Endothelial cell of umbilical vein (primary cell): ENCODE results near the gene CDH23. TPM values are rescaled to one million over a fixed set of nuclear protein-coding genes. Genes with fewer than 3 reads are reported as not detected.

Experiments used
- BruUV-seq: library from RNA; stranded (reverse); fragments of 400-500 nt; replicated peaks from 2 replicates; lab custom pipeline; 2021; lab: Mats Ljungman, UMichigan
- CTCF ChIA-PET: fragments of 300-600, 350-600 bp; sonication (Branson Sonifier 250); formaldehyde crosslinking; loops from one replicate; lab custom pipeline; 2021; ENCODE audit warnings: antibody characterized with exemption, inconsistent platforms; lab: Charles Lee
- POLR2A ChIA-PET: fragments of 300-600, 350-600 bp; sonication (Branson Sonifier 250); formaldehyde crosslinking; loops from one replicate; lab custom pipeline; 2021; ENCODE audit warnings: antibody characterized with exemption, inconsistent platforms; lab: Charles Lee
- DNase-seq: peaks from one replicate; pipeline ENCODE4 v3.0.0-alpha.2; 2011; ENCODE audit warnings: low read depth, low spot score
- FAIRE-seq: peaks from 2 replicates; lab custom pipeline; 2011; peaks lifted over from hg19 to GRCh38; lab: Jason Lieb, UNC
- H2AFZ ChIP-seq: 2 replicates; pipeline ENCODE4 v1.6.0; 2012; ENCODE audit warnings: low read depth, low read length, control low read depth, inconsistent platforms
- H3K27ac ChIP-seq: 2 replicates; pipeline ENCODE4 v1.5.1; 2011; ENCODE audit warnings: low read depth, mild to moderate bottlenecking, control low read depth, low read length, moderate library complexity; ENCODE audit not compliant: insufficient read depth
- H3K27me3 ChIP-seq, 2 experiments: 2 replicates each; pipeline versions ENCODE4 v1.6.0 to v1.6.1; 2011; ENCODE audit warnings: low read length in 2 of 2, mixed read lengths in 1 of 2; ENCODE audit not compliant: control insufficient read depth in 2 of 2, insufficient read depth in 2 of 2
- H3K36me3 ChIP-seq, 2 experiments: 2 replicates in 1 of 2; 3 replicates in 1 of 2; pipeline ENCODE4 v1.5.1; 2011; ENCODE audit warnings: low read length in 2 of 2, mild to moderate bottlenecking in 1 of 2, moderate library complexity in 1 of 2; ENCODE audit not compliant: control insufficient read depth in 2 of 2, insufficient read depth in 2 of 2; ENCODE audit errors: extremely low read depth in 1 of 2
- H3K4me1 ChIP-seq: 3 replicates; pipeline ENCODE4 v1.5.1; 2011; ENCODE audit warnings: mild to moderate bottlenecking, low read length; ENCODE audit not compliant: control insufficient read depth, insufficient read depth; ENCODE audit errors: extremely low read depth
- H3K4me2 ChIP-seq: 2 replicates; pipeline ENCODE4 v1.6.1; 2011; ENCODE audit warnings: low read length, control low read depth, mixed read lengths; ENCODE audit not compliant: insufficient read depth
- H3K4me3 ChIP-seq, 3 experiments: fragments of 200-600 bp in 1 of 3; sonication (generic), shearing (Covaris generic) in 1 of 3; replicated peaks in 1 of 3; 2 replicates each; pipeline ENCODE4 v1.5.1; 2011 to 2016; ENCODE audit warnings: control low read depth in 3 of 3, low read length in 3 of 3, mild to moderate bottlenecking in 2 of 3, inconsistent platforms in 1 of 3, low read depth in 1 of 3, moderate library complexity in 1 of 3; ENCODE audit not compliant: insufficient read depth in 1 of 3
- H3K79me2 ChIP-seq: 2 replicates; pipeline ENCODE4 v1.6.0; 2012; ENCODE audit warnings: low read length, inconsistent platforms; ENCODE audit not compliant: control insufficient read depth, insufficient read depth
- H3K9ac ChIP-seq: replicated peaks from 2 replicates; pipeline ENCODE3; 2011; ENCODE audit warnings: low read length, control low read depth; ENCODE audit not compliant: insufficient read depth; ENCODE audit errors: extremely low read depth
- H3K9me1 ChIP-seq: replicated peaks from 3 replicates; pipeline ENCODE4 v1.6.0; 2011; ENCODE audit warnings: mild to moderate bottlenecking, low read length; ENCODE audit not compliant: control insufficient read depth, insufficient read depth; ENCODE audit errors: extremely low read depth
- H3K9me3 ChIP-seq: replicated peaks from 2 replicates; pipeline ENCODE4 v1.5.1; 2012; ENCODE audit warnings: low read length, inconsistent platforms; ENCODE audit not compliant: control insufficient read depth, insufficient read depth
- H4K20me1 ChIP-seq: replicated peaks from 2 replicates; pipeline ENCODE3; 2011; ENCODE audit warnings: mild to moderate bottlenecking, low read length; ENCODE audit not compliant: control insufficient read depth, insufficient read depth; ENCODE audit errors: extremely low read depth
- EZH2 ChIP-seq: IDR thresholded peaks from 2 replicates; pipeline ENCODE4 v1.6.1; 2012; ENCODE audit warnings: borderline replicate concordance, low read depth, mild to moderate bottlenecking, moderate library complexity, low read length, inconsistent platforms; ENCODE audit not compliant: severe bottlenecking
- FOS ChIP-seq: IDR thresholded peaks from 2 replicates; pipeline ENCODE4 v1.6.1; 2011; ENCODE audit warnings: mild to moderate bottlenecking, low read length, moderate library complexity, borderline replicate concordance; ENCODE audit not compliant: insufficient read depth
- GATA2 ChIP-seq: IDR thresholded peaks from 2 replicates; pipeline ENCODE4 v1.7.0; 2011; ENCODE audit warnings: low read depth, mild to moderate bottlenecking, moderate library complexity, mixed read lengths, low read length; ENCODE audit not compliant: insufficient read length, insufficient read depth
- JUN ChIP-seq: IDR thresholded peaks from 2 replicates; pipeline ENCODE4 v1.6.1; 2011; ENCODE audit warnings: borderline replicate concordance, low read depth; ENCODE audit not compliant: insufficient read length, insufficient read depth
- MAX ChIP-seq: IDR thresholded peaks from 2 replicates; pipeline ENCODE4 v1.6.1; 2011; ENCODE audit not compliant: insufficient read depth, insufficient read length
- MYC ChIP-seq: IDR thresholded peaks from one replicate; pipeline ENCODE4 v1.6.1; 2011; ENCODE audit warnings: mild to moderate bottlenecking, low read depth, low read length
- POLR2A ChIP-seq: IDR thresholded peaks from 2 replicates; pipeline ENCODE4 v1.6.1; 2012; ENCODE audit warnings: low read depth, mild to moderate bottlenecking, control low read depth, low read length
- POLR2AphosphoS5 ChIP-seq: IDR thresholded peaks from 2 replicates; pipeline ENCODE4 v1.6.1; 2012; ENCODE audit warnings: low read depth, mild to moderate bottlenecking, control low read depth, low read length, moderate library complexity; ENCODE audit not compliant: insufficient read depth
- dilution Hi-C: fragments of 300-500 bp; cut with MboI; formaldehyde crosslinking; loops from one replicate; pipeline ENCODE4 v1.15.0; 2019; ENCODE audit warnings: low sequenced_read_pairs; ENCODE audit not compliant: extremely low pct_ligation_motif_present
- intact Hi-C: fragments of 100-400 bp; cut with micrococcal nuclease; formaldehyde crosslinking; loops from one replicate; pipeline ENCODE4 v1.10.0; 2022
- polyA plus RNA-seq, 4 experiments: library from polyadenylated mRNA; depleted of rRNA in 3 of 4; stranded (reverse) in 3 of 4; unstranded in 1 of 4; fragments of >200 nt; gene quantifications; 2 replicates each; pipeline versions ENCODE4 v1.2.1 to v1.2.3, GENCODE V29; 2011 to 2012; ENCODE audit warnings: missing spikeins in 1 of 4
- total RNA-seq: library from RNA; stranded (reverse); gene quantifications from 2 replicates; pipeline ENCODE4 v1.2.3, GENCODE V29; 2021
- TF ChIP-seq, protein P1 (sequence below), 2 donors: IDR thresholded peaks; 1 replicate in 1 of 2; 2 replicates in 1 of 2; pipeline ENCODE4 v1.5.1; 2011; ENCODE audit warnings: low read length in 2 of 2, mild to moderate bottlenecking in 2 of 2, moderate library complexity in 2 of 2, control low read depth in 1 of 2, inconsistent platforms in 1 of 2, low read depth in 1 of 2; ENCODE audit not compliant: insufficient read depth in 1 of 2; ENCODE audit errors: extremely low read depth in 1 of 2

The CDH23 gene
- total and polyA plus RNA-seq, 2 donors (not counting 3 experiments of a cell fraction or from before 2014, with no cell fraction given), result not detected

- POLR2A ChIA-PET, result no interaction called here
- H3K9me1 ChIP-seq, result no peaks in the 10 kb centered on the region
- no peaks in the 10 kb centered on the region for H3K79me2 ChIP-seq
- TF ChIP-seq JUN (no peak), POLR2AphosphoS5 (no peak), GATA2 (no peak), EZH2 (no peak), POLR2A (no peak), MYC (no peak), FOS (no peak), MAX (no peak)
- TF ChIP-seq, protein P1, sequence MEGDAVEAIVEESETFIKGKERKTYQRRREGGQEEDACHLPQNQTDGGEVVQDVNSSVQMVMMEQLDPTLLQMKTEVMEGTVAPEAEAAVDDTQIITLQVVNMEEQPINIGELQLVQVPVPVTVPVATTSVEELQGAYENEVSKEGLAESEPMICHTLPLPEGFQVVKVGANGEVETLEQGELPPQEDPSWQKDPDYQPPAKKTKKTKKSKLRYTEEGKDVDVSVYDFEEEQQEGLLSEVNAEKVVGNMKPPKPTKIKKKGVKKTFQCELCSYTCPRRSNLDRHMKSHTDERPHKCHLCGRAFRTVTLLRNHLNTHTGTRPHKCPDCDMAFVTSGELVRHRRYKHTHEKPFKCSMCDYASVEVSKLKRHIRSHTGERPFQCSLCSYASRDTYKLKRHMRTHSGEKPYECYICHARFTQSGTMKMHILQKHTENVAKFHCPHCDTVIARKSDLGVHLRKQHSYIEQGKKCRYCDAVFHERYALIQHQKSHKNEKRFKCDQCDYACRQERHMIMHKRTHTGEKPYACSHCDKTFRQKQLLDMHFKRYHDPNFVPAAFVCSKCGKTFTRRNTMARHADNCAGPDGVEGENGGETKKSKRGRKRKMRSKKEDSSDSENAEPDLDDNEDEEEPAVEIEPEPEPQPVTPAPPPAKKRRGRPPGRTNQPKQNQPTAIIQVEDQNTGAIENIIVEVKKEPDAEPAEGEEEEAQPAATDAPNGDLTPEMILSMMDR (IDR thresholded peaks at IDR 0.05; ENCODE audit: extremely low read depth in 1 of 2, insufficient read depth in 1 of 2, low read depth in 1 of 2, low read length in 2 of 2), result no peak
- H3K27me3 ChIP-seq, result no peaks in the 10 kb centered on the region
- no peak overlapping the region for H3K9ac ChIP-seq
- H3K9me3 ChIP-seq, result no peaks in the 10 kb centered on the region
- H2AFZ ChIP-seq, result no peak overlapping the region
- intact Hi-C loops, result no loop called here
- BruUV-seq, result no TSS peak
- no peak overlapping the region for H3K4me3 ChIP-seq
- no peaks in the 10 kb centered on the region for H4K20me1 ChIP-seq
- dilution Hi-C loops, result no loop called here
- no peak for FAIRE-seq
- no peaks in the 10 kb centered on the region for H3K36me3 ChIP-seq
- CTCF ChIA-PET, result interaction anchor here (1.5 kb wide), 1 partner anchor 10 kb away, joined by 3 read pairs; no protein-coding TSS in a partner anchor
- no peak for DNase-seq
- H3K4me1 ChIP-seq, result peaks cover 2% of the 10 kb centered on the region
- H3K4me2 ChIP-seq, result no peak overlapping the region
- H3K27ac ChIP-seq, result no peak overlapping the region
Measured at GRCh38 chr10:71616817-71617654, 220.3 kb downstream of the CDH23 start.
